Body of pancreas (tissue), 4 donors: ENCODE results near the gene OR2A2. TPM values are rescaled to one million over a fixed set of nuclear protein-coding genes. Genes with fewer than 3 reads are reported as not detected.

ENCODE experiments used
- ATAC-seq: fragments of 150-250 bp; one replicate; pipeline ENCODE4 v1.9.1; 2016
- DNase-seq, 4 donors: peaks; one replicate each; pipeline ENCODE4 v3.0.0-alpha.2; 2019
- H3K27ac ChIP-seq, 4 donors: fragments of 200-600 bp; sonication (generic); 1 replicate in 3 of 4; 2 replicates in 1 of 4; pipeline versions ENCODE4 v1.5.1 to v1.6.1; 2016 to 2019; ENCODE audit warnings: mild to moderate bottlenecking in 1 of 4, mixed read lengths in 1 of 4, moderate library complexity in 1 of 4
- H3K27me3 ChIP-seq, 2 donors: fragments of 200-600 bp; sonication (generic); one replicate each; pipeline ENCODE4 v1.6.0; 2016; ENCODE audit warnings: mild to moderate bottlenecking in 1 of 2
- H3K36me3 ChIP-seq, 2 donors: fragments of 200-600 bp; sonication (generic); replicated peaks in 1 of 2; 2 replicates each; pipeline ENCODE4 v1.5.1; 2016; ENCODE audit warnings: low read depth in 2 of 2; ENCODE audit not compliant: insufficient read depth in 1 of 2
- H3K4me1 ChIP-seq: fragments of 200-600 bp; sonication (generic); one replicate; pipeline ENCODE4 v1.6.0; 2016
- H3K4me3 ChIP-seq, 2 donors: fragments of 200-600 bp; sonication (generic); 1 replicate in 1 of 2; 2 replicates in 1 of 2; pipeline ENCODE4 v1.5.1; 2016 to 2019
- H3K9me3 ChIP-seq, 3 donors: fragments of 200-600 bp; sonication (generic); 1 replicate in 2 of 3; 2 replicates in 1 of 3; pipeline ENCODE4 v1.5.1; 2016
- POLR2A ChIP-seq, 3 donors: fragments of 450-650 bp; IDR thresholded peaks; one replicate each; pipeline ENCODE4 v1.6.1; 2016; ENCODE audit warnings: antibody characterized with exemption in 3 of 3, mild to moderate bottlenecking in 2 of 3
- WGBS, 2 donors: methylation state at CpG; one replicate each; pipeline ENCODE4 v1.1.5; 2017; 5-methylcytosine and 5-hydroxymethylcytosine counted together
- intact Hi-C: fragments of 100-400 bp; cut with DNase I; formaldehyde crosslinking; loops from one replicate; pipeline ENCODE4 v1.15.1; 2023
- total RNA-seq, 2 donors: library from RNA; depleted of rRNA; stranded (reverse); fragments of >200 nt; gene quantifications; one replicate each; pipeline ENCODE4 v1.1.0, GENCODE V29; 2016
- TF ChIP-seq, protein P1 (sequence below), 7 experiments: fragments of 450-650 bp in 4 of 7; fragments of 200-600 bp in 3 of 7; sonication (generic) in 3 of 7; IDR thresholded peaks; one replicate each; pipeline ENCODE4 v1.5.1; 2016 to 2019; ENCODE audit warnings: antibody characterized with exemption in 7 of 7

OR2A2 gene
- total RNA-seq, 2 donors from 2014 or later, result not detected

DNA sequence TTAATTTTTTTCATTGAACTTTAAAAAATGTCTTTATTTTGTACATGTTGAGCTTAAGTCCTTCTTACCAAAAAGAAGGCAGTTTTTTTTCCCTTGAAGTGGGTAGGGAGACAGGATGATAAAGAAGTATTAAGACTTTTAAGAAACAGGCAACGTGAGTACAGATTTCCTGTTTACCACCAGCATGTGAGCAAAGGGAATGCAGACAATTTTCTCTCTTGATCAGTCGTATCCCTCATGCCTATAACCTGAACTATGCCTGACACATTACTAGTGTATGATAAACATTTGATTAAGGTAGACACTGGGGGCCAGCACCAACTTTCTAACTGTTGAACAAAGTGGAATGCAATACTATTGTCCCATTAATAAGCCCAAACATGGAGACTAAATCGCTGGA is 8.8 kb upstream of the OR2A2 start:
- no peak overlapping the region for H3K27ac ChIP-seq

DNA sequence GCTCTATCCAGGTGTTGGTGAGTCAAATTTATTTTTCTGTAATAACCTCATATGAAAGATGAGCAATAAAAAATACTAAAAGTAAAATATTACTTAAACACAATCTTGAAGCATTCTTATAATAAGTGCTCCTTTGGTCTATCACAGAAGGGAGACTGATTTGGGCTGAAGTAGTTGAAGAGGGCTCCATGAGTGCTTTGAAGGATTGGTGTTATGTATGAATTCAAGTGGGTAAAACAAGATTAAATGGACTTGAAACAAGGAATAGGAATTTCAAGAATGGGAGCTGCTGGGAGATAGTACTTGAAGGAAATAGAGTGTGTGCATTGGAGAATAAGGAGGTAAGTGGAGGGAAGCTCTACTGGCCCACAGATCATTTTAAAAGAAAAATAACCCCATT is 7.3 kb upstream of the OR2A2 start:
- ATAC-seq (no peak), DNase-seq (no peak)
- Histone ChIP-seq H3K4me3 (no peak overlapping the region), H3K27me3 (no peaks in the 10 kb centered on the region), H3K4me1 (no peaks in the 10 kb centered on the region), H3K27ac (no peak overlapping the region), H3K9me3 (no peaks in the 10 kb centered on the region), H3K36me3 (no peaks in the 10 kb centered on the region)
- TF ChIP-seq, protein P1, sequence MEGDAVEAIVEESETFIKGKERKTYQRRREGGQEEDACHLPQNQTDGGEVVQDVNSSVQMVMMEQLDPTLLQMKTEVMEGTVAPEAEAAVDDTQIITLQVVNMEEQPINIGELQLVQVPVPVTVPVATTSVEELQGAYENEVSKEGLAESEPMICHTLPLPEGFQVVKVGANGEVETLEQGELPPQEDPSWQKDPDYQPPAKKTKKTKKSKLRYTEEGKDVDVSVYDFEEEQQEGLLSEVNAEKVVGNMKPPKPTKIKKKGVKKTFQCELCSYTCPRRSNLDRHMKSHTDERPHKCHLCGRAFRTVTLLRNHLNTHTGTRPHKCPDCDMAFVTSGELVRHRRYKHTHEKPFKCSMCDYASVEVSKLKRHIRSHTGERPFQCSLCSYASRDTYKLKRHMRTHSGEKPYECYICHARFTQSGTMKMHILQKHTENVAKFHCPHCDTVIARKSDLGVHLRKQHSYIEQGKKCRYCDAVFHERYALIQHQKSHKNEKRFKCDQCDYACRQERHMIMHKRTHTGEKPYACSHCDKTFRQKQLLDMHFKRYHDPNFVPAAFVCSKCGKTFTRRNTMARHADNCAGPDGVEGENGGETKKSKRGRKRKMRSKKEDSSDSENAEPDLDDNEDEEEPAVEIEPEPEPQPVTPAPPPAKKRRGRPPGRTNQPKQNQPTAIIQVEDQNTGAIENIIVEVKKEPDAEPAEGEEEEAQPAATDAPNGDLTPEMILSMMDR (IDR thresholded peaks at IDR 0.05), result no peak
- no peak for TF ChIP-seq POLR2A (IDR thresholded peaks at IDR 0.05)
- intact Hi-C loops, result no loop called here

More for the DNA sequence above, 8.8 kb upstream of the OR2A2 start:
- no peak for DNase-seq
- TF ChIP-seq, protein P1 (IDR thresholded peaks at IDR 0.05), result no peak
- no peak for TF ChIP-seq POLR2A (IDR thresholded peaks at IDR 0.05)
- Histone ChIP-seq H3K4me1 (no peaks in the 10 kb centered on the region), H3K9me3 (no peaks in the 10 kb centered on the region), H3K36me3 (no peaks in the 10 kb centered on the region), H3K4me3 (no peak overlapping the region), H3K27me3 (no peaks in the 10 kb centered on the region)
- no peak for ATAC-seq
- WGBS, 2 donors, result 44 to 63% methylated on average over 3 of the region's 3 CpGs
- intact Hi-C loops, result no loop called here

DNA sequence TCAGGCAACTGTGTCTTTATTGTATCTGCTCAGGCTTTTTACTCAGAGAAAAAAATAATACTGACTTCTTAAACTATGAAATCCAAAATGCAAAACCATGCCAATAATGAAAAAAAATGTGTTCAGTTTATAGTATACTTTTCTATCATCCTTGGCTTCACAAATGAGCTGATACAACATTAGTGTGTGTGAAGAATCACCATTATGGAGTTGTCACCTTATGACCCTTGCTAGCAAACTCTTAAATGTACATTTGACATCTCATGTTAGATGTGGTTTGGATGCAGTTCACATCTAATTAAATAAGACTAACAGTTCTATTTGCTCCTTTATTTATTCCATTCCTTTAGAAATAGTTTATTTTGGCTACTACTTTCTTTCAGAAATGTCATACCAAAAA is 4.2 kb upstream of the OR2A2 start:
- intact Hi-C loops, result no loop called here
- no peaks in the 10 kb centered on the region for H3K9me3 ChIP-seq
- no peak for TF ChIP-seq POLR2A (IDR thresholded peaks at IDR 0.05)
- TF ChIP-seq, protein P1 (IDR thresholded peaks at IDR 0.05), result no peak
- H3K36me3 ChIP-seq, result no peaks in the 10 kb centered on the region
- H3K4me3 ChIP-seq, result no peak overlapping the region
- H3K27me3 ChIP-seq, result no peaks in the 10 kb centered on the region
- no peaks in the 10 kb centered on the region for H3K4me1 ChIP-seq
- DNase-seq (no peak), ATAC-seq (no peak)
- H3K27ac ChIP-seq, result no peak overlapping the region

DNA sequence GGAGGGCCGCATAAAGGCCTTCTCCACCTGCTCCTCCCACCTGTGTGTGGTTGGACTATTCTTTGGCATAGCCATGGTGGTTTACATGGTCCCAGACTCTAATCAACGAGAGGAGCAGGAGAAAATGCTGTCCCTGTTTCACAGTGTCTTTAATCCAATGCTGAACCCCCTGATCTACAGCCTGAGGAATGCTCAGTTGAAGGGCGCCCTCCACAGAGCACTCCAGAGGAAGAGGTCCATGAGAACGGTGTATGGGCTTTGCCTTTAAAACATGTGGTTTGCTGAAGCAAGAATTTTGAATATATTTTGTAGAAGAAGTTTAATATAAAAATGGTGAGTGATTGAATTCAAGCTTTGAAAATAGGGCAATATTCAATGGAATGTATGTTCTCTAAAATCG is 889 bp downstream of the OR2A2 start:
- intact Hi-C loops, result no loop called here
- WGBS, 2 donors, result 68 to 82% methylated on average over 5 of the region's 5 CpGs
- Histone ChIP-seq H3K27ac (no peak overlapping the region), H3K36me3 (no peaks in the 10 kb centered on the region), H3K4me1 (no peaks in the 10 kb centered on the region), H3K4me3 (no peak overlapping the region), H3K9me3 (no peaks in the 10 kb centered on the region), H3K27me3 (no peaks in the 10 kb centered on the region)
- ATAC-seq, result no peak
- DNase-seq, result no peak
- TF ChIP-seq POLR2A (IDR thresholded peaks at IDR 0.05), result no peak
- TF ChIP-seq, protein P1 (IDR thresholded peaks at IDR 0.05), result no peak

DNA sequence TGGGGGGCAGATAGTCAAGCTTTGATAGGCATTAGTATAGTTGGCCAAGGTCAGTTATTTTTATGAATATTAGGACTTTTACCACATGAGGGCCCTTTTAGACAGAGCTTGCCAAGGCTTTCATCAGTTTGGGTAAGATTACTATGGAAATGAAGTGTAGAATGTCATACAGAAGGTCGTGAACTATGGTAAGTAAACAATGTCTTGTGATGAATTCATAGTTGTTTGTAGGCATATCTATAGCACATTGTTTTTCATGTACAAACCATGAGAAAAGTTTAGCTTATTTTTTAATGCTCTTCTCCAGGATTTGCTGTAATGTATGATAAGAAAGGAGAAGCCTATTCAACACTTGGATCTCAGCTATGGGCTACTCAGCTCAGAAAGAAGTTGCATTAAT is 4.3 kb downstream of the OR2A2 start:
- TF ChIP-seq, protein P1 (IDR thresholded peaks at IDR 0.05), result no peak
- TF ChIP-seq POLR2A (IDR thresholded peaks at IDR 0.05), result no peak
- no peak overlapping the region for H3K4me3 ChIP-seq
- intact Hi-C loops, result no loop called here
- ATAC-seq (no peak), DNase-seq (no peak)
- no peaks in the 10 kb centered on the region for H3K4me1 ChIP-seq
- H3K27ac ChIP-seq, result no peak overlapping the region
- 11 to 13% methylated on average over 1 of the region's 1 CpG for WGBS, 2 donors
- no peaks in the 10 kb centered on the region for H3K36me3 ChIP-seq
- no peaks in the 10 kb centered on the region for H3K27me3 ChIP-seq
- H3K9me3 ChIP-seq, result no peaks in the 10 kb centered on the region
